ENCODE data around the gene ZEB2.

The ZEB2 gene

GRCh38 chr2:144511226-144511810, 8.6 kb downstream of the ZEB2 start:
- Histone ChIP-seq H3K4me1 (ENCODE audit: control insufficient read depth, insufficient read depth, low read length) (peaks cover 86% of the 10 kb centered on the region), H3K9ac (ENCODE audit: low read depth, low read length) (peak overlapping the region; percentile 94), H3K4me2 (ENCODE audit: low read length) (peak overlapping the region; percentile 89), H3K9me3 (replicated peaks; ENCODE audit: low read length) (no peaks in the 10 kb centered on the region), H3K27me3 (ENCODE audit: control insufficient read depth, insufficient read depth, low read length) (no peaks in the 10 kb centered on the region), H3K4me3 (ENCODE audit: low read length) (peak overlapping the region; percentile 84), H3K36me3 (ENCODE audit: insufficient read depth, low read length) (no peaks in the 10 kb centered on the region)

DNA sequence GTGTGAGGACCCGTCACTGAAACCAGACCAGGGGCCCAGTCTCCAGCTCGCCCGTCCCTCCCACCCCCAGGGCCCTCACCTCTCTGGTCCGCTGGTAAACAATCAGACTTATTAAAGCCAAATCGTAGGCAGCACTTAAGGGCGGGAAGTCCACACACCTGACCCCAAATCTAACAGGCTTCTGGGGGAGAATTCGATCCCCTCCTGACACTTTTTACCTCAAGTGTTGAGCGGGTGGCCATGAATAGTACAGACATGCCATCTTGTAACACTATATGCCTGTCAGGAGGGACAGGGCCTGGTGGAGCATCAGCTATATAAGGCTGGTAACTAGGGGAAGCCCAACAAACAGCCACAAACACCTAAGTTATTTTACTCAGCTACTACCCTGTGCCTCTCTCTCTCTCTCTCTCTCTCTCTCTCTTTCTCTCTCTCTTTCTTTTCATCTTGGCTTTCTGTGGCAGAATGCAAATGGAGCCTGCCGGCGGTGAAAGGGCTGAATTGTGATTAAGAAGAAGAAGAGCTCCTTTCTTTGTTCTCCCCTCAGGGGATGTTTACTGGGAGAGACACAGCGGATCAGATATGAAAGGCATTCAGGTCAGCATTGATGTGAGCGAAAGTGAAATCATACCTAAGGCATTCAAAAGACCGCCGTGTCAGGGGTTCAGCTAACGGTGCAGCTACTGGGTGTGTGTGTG, 9.5 kb downstream of the ZEB2 start:
- no peaks in the 10 kb centered on the region for H3K36me3 ChIP-seq (ENCODE audit: insufficient read depth, low read length)
- H3K4me3 ChIP-seq (ENCODE audit: low read length) = peak overlapping the region; percentile 62
- H3K4me2 ChIP-seq (ENCODE audit: low read length) = peak overlapping the region; percentile 89
- H3K9ac ChIP-seq (ENCODE audit: low read depth, low read length) = peak overlapping the region; percentile 94
- H3K4me1 ChIP-seq (ENCODE audit: control insufficient read depth, insufficient read depth, low read length) = peaks cover 95% of the 10 kb centered on the region
- no peaks in the 10 kb centered on the region for H3K27me3 ChIP-seq (ENCODE audit: control insufficient read depth, insufficient read depth, low read length)
- no peaks in the 10 kb centered on the region for H3K9me3 ChIP-seq (replicated peaks; ENCODE audit: low read length)

DNA sequence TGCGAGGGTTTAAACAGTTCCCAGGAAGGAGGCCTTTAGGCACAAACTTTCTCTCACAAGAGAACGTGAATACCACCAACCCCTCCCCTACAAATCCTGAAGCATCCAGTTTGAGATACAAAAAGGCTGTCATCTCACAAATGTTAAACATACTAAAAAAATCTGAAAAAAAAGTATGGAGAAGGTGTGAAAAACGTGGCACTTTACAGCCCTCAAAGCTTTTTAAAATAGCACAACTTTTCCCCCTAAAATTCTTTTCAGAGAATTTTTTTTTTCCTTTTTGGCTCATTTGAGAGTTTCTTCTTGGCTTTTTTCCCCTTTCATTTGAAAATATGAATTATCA, 10.1 kb downstream of the ZEB2 start:
- H3K4me1 ChIP-seq (ENCODE audit: control insufficient read depth, insufficient read depth, low read length) = peaks cover 100% of the 10 kb centered on the region
- peak overlapping the region; percentile 62 for H3K4me3 ChIP-seq (ENCODE audit: low read length)
- H3K9me3 ChIP-seq (replicated peaks; ENCODE audit: low read length) = no peaks in the 10 kb centered on the region
- peak overlapping the region; percentile 94 for H3K9ac ChIP-seq (ENCODE audit: low read depth, low read length)
- H3K27me3 ChIP-seq (ENCODE audit: control insufficient read depth, insufficient read depth, low read length) = no peaks in the 10 kb centered on the region
- H3K36me3 ChIP-seq (ENCODE audit: insufficient read depth, low read length) = no peaks in the 10 kb centered on the region
- H3K4me2 ChIP-seq (ENCODE audit: low read length) = peak overlapping the region; percentile 89

GRCh38 chr2:144509001-144509878, 10.7 kb downstream of the ZEB2 start:
- H3K4me2 ChIP-seq (ENCODE audit: low read length) = peak overlapping the region; percentile 89
- peak overlapping the region; percentile 94 for H3K9ac ChIP-seq (ENCODE audit: low read depth, low read length)
- no peaks in the 10 kb centered on the region for H3K36me3 ChIP-seq (ENCODE audit: insufficient read depth, low read length)
- peaks cover 100% of the 10 kb centered on the region for H3K4me1 ChIP-seq (ENCODE audit: control insufficient read depth, insufficient read depth, low read length)
- H3K27me3 ChIP-seq (ENCODE audit: control insufficient read depth, insufficient read depth, low read length) = no peaks in the 10 kb centered on the region
- H3K4me3 ChIP-seq (ENCODE audit: low read length) = peak overlapping the region; percentile 62
- no peaks in the 10 kb centered on the region for H3K9me3 ChIP-seq (replicated peaks; ENCODE audit: low read length)

GRCh38 chr2:144508172-144508851, 11.6 kb downstream of the ZEB2 start:
- H3K27me3 ChIP-seq (ENCODE audit: control insufficient read depth, insufficient read depth, low read length) = no peaks in the 10 kb centered on the region
- peaks cover 100% of the 10 kb centered on the region for H3K4me1 ChIP-seq (ENCODE audit: control insufficient read depth, insufficient read depth, low read length)
- peaks cover 5% of the 10 kb centered on the region for H3K36me3 ChIP-seq (ENCODE audit: insufficient read depth, low read length)

DNA sequence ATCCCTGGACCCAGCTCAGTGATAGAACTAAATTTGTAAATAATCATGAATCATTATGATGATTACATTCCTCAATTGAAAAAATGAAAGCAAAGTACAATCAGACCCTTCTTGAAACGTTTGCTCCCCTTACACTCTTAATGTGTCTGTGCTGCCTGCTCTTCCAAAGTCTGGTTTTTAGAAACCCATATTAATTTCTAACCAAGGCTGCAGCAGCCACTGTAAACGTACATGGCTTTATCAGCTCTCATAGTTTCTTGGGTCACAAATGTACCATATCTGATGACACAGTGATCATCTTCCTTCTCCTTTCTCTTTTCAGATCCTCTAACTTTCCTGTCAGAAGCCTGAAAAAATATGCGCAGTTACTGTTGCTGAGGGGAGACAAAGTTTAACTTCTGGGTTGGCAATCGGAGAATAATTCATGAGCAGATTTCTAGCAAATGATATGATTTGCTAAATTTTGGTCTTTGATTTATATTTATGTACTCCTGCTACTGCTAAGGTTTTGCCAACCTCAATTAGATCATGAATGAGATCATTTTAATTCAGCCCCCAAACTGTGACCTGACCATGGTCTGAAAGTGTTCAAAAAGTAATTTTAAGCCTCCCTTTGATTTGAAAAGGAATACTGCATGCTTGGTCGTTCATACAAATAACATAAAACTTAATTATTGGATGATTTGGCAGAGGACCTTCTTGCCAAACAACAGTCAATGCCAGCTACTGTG, 12.3 kb downstream of the ZEB2 start:
- peak overlapping the region; percentile 94 for H3K9ac ChIP-seq (ENCODE audit: low read depth, low read length)
- H3K4me3 ChIP-seq (ENCODE audit: low read length) = peak overlapping the region; percentile 62
- H3K9me3 ChIP-seq (replicated peaks; ENCODE audit: low read length) = no peaks in the 10 kb centered on the region
- peaks cover 5% of the 10 kb centered on the region for H3K36me3 ChIP-seq (ENCODE audit: insufficient read depth, low read length)
- no peaks in the 10 kb centered on the region for H3K27me3 ChIP-seq (ENCODE audit: control insufficient read depth, insufficient read depth, low read length)
- H3K4me1 ChIP-seq (ENCODE audit: control insufficient read depth, insufficient read depth, low read length) = peaks cover 95% of the 10 kb centered on the region
- H3K4me2 ChIP-seq (ENCODE audit: low read length) = peak overlapping the region; percentile 89

More at GRCh38 chr2:144508172-144508851, 11.6 kb downstream of the ZEB2 start:
- no peaks in the 10 kb centered on the region for H3K9me3 ChIP-seq (replicated peaks; ENCODE audit: low read length)
- peak overlapping the region; percentile 62 for H3K4me3 ChIP-seq (ENCODE audit: low read length)
- peak overlapping the region; percentile 94 for H3K9ac ChIP-seq (ENCODE audit: low read depth, low read length)
- H3K4me2 ChIP-seq (ENCODE audit: low read length) = peak overlapping the region; percentile 89

DNA sequence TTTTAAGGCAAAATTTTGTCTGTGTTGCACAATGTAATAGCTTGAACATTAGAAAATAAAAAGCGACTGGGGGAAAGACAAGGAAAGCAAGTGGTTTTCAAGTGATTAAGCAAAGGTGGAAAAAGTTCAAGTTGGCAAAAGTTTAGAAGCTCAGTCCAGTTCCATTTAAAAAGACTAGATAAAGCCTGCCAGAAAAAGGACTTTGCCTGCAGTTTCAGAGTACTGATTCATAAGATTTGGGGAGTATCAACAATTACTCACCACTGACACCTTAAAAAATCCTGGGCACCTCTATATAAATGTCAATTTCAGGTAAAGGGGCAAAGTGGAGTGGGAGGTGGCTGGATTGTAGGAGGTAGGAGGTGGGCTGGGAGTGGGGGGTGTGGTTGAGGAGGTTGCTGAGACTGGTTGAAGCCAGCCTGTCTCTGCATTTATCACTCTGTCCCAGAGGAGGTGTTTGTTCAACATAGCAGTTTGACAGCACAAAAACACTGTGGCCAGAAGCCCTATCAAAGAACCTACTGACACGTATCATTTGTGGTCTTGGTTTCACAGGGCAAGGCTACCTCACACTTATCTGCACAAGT, 14.6 kb downstream of the ZEB2 start:
- Histone ChIP-seq H3K9ac (ENCODE audit: low read depth, low read length) (peak overlapping the region; percentile 8), H3K27me3 (ENCODE audit: control insufficient read depth, insufficient read depth, low read length) (no peaks in the 10 kb centered on the region), H3K4me3 (ENCODE audit: low read length) (no peak overlapping the region), H3K4me1 (ENCODE audit: control insufficient read depth, insufficient read depth, low read length) (peaks cover 77% of the 10 kb centered on the region), H3K9me3 (replicated peaks; ENCODE audit: low read length) (no peaks in the 10 kb centered on the region), H3K36me3 (ENCODE audit: insufficient read depth, low read length) (peaks cover 13% of the 10 kb centered on the region), H3K4me2 (ENCODE audit: low read length) (peak overlapping the region; percentile 23)

- Histone ChIP-seq H3K9ac (ENCODE audit: low read depth, low read length) (peak overlapping the region; percentile 7), H3K27me3 (ENCODE audit: control insufficient read depth, insufficient read depth, low read length) (no peaks in the 10 kb centered on the region), H3K4me2 (ENCODE audit: low read length) (peak overlapping the region; percentile 23), H3K9me3 (replicated peaks; ENCODE audit: low read length) (no peaks in the 10 kb centered on the region), H3K4me3 (ENCODE audit: low read length) (no peak overlapping the region), H3K36me3 (ENCODE audit: insufficient read depth, low read length) (peaks cover 13% of the 10 kb centered on the region), H3K4me1 (ENCODE audit: control insufficient read depth, insufficient read depth, low read length) (peaks cover 66% of the 10 kb centered on the region)
Measured at GRCh38 chr2:144504218-144504641, 15.7 kb downstream of the ZEB2 start.

GRCh38 chr2:144503242-144503641, 16.7 kb downstream of the ZEB2 start:
- H3K36me3 ChIP-seq (ENCODE audit: insufficient read depth, low read length) = peaks cover 14% of the 10 kb centered on the region
- no peak overlapping the region for H3K9ac ChIP-seq (ENCODE audit: low read depth, low read length)
- no peak overlapping the region for H3K4me2 ChIP-seq (ENCODE audit: low read length)
- H3K4me1 ChIP-seq (ENCODE audit: control insufficient read depth, insufficient read depth, low read length) = peaks cover 56% of the 10 kb centered on the region
- H3K9me3 ChIP-seq (replicated peaks; ENCODE audit: low read length) = no peaks in the 10 kb centered on the region
- H3K4me3 ChIP-seq (ENCODE audit: low read length) = no peak overlapping the region
- H3K27me3 ChIP-seq (ENCODE audit: control insufficient read depth, insufficient read depth, low read length) = no peaks in the 10 kb centered on the region

GRCh38 chr2:144502369-144502768, 17.6 kb downstream of the ZEB2 start:
- no peak overlapping the region for H3K4me2 ChIP-seq (ENCODE audit: low read length)
- no peaks in the 10 kb centered on the region for H3K9me3 ChIP-seq (replicated peaks; ENCODE audit: low read length)
- no peaks in the 10 kb centered on the region for H3K27me3 ChIP-seq (ENCODE audit: control insufficient read depth, insufficient read depth, low read length)
- no peak overlapping the region for H3K9ac ChIP-seq (ENCODE audit: low read depth, low read length)
- H3K4me1 ChIP-seq (ENCODE audit: control insufficient read depth, insufficient read depth, low read length) = peaks cover 47% of the 10 kb centered on the region
- H3K36me3 ChIP-seq (ENCODE audit: insufficient read depth, low read length) = peaks cover 16% of the 10 kb centered on the region
- H3K4me3 ChIP-seq (ENCODE audit: low read length) = no peak overlapping the region
